ENCODE measurements around the gene TIAM2. TPM values are rescaled to one million over a fixed set of nuclear protein-coding genes. Genes with fewer than 3 reads are reported as not detected.
"Not testable (repeated sequence)": the region's sequence is repeated elsewhere in the genome, so short reads cannot be mapped to it uniquely, and the experiment has no call there.

Gene TIAM2
- total RNA-seq, 1 donor from 2014 or later, result 5.9 TPM

DNA sequence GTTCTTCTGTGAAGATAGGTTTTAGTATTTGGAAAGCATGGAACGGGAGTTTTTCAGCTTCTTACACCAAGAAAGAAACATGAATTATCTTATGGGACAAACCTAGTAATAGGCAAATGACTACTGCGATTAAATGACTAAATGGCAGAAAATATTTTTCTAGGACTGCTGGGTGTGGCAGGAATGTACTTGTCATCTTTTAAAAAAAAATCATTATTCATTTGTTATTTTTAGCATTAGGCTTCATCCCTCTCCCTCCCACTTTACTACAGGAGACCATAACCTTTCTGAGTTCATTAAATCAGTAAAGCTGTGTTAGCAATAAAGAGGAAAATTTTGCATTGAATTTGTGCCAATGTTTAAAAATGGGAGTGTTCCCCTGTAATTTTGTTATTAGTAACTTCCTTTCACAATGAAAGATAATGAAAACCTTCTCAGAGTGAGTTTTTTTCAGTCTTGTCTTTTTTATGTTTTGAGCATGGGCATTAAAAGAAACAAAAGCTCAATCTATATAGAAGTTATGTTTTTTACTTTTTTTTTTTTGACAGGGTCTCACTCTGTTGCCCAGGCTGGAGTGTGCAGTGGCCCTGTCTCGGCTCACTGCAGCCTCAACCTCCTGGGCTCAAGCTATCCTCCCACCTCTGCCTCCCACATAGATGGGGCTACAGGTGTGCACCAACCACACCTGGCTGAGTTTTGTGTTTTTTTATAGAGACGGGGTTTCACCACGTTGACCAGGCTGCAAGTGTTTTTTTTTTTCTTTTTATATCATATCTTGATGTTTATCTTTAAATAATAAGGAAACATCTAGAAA is 163.1 kb downstream of the TIAM2 start:
- intact Hi-C loops (cut with micrococcal nuclease), result no loop called here

DNA sequence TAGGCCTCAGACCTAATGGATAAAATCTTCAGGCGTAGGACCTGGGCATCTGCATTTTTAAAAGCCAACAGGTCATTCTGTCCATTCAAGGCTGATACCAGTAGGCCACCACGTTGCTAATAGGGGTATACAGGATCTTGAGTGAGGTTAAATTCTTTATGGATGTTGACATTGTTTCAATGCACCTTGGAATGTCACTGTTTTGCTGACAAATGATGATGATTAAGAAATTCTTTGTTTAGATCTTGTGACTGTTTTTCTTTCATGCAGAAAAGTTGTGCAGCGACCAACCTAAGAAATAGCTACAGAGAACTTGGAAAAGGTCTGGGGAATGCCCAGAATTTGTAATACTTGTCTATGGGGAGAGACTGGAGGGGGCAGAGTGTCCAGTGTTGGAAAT is 167.6 kb downstream of the TIAM2 start:
- intact Hi-C loops (cut with micrococcal nuclease), result no loop called here

DNA sequence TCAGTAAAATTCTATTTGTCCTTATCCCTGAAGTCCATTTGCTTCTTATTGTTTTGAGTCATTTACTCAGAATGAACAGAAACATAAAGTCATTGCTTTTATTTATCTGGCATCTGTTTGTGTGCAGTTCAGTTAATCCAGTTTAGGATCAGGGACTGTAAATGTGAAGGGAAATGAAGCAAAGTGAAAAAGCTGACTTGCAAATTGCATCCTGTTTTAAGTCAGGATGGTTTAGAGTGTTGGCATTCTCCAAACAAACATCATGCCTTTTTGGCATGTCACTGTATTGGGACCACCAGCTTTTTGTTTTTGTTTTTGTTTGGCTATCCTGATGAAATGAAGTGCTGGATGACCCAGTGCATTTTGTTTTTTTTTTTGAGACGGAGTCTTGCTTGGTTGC is 168.5 kb downstream of the TIAM2 start:
- intact Hi-C loops (cut with micrococcal nuclease), result no loop called here

DNA sequence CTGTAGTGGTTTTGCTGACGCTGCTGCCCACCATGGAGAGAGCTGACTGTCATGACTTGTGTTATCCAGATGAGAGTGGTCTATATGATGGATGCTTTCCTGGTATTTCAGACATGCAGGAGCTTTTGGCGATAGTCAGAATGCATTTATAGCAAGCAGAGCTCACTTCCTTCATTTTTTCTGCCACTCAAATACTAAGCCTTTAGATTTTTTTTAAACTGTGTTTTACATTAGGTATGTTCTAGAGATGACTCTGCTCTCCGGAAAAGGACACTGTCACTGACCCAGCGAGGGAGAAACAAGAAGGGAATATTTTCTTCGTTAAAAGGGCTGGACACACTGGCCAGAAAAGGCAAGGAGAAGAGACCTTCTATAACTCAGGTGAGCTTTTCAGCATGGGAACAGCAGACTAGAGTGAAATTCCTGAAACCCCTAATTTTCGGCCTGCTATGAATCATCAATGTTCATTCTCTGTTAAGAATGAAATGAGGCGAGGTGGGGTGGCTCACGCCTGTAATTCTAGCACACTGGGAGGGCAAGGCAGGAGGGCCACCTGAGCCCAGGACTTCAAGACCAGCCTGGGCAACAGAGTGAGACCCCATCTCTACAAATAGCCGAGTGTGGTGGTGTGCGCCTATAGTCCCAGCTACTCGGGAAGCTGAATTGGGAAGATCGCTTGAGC is 170.1 kb downstream of the TIAM2 start:
- intact Hi-C loops (cut with micrococcal nuclease), result no loop called here

DNA sequence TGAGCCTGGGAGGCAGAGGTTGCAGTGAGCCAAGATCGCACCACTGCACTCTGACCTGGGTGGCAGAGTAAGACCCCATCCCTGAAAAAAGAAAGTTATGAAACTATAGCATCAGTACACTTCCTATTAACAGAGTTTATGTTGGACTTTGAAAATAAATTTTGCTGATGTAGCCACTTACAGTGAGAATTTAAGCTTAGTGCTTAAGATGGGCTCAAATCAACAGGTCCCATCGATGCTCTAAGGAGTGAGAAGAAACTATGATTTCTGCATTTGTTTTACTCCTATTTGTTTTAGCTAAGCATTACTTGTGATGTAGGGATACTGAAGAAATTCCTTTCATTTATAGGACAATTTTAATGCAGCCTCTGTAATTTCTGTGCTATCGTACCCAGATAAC is 175.4 kb downstream of the TIAM2 start:
- intact Hi-C loops (cut with micrococcal nuclease), result loop anchor here (2.0 kb wide), 2 partner anchors 438 to 1516 kb away; partner anchors contain the start of gene SCAF8

DNA sequence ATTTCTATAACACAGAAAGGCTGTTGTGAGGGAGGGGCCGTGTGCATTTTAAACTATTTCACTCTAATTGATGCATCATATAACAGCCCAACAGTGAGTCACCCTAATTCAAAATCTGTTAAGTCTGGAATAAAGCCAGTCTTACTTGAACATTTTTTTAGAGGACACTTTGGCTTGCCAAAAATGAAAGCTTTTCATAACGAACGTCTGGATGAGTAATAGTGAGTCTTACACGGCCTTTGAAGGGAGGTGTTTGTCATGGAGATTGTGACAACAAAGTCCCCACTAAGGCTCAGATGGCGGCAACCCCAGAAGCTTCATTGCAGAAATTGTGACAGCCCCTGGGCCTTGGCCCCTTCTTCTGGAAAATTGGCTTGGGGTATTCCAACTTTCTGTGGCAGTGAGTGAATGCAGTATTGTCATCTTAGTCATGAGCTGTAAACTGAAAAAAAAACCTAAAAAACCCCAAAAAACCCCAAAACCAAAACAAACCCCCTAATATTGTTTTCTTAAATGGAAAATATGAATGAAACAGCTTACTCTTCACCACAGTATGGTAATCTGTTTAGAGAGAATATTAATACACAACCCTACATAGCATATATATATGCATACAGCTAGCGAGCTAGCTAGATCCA is 176.1 kb downstream of the TIAM2 start:
- intact Hi-C loops (cut with micrococcal nuclease), result loop anchor here (1.0 to 2.0 kb wide), 8 partner anchors 17 to 1516 kb away; partner anchors contain the start of genes SCAF8 and TFB1M

DNA sequence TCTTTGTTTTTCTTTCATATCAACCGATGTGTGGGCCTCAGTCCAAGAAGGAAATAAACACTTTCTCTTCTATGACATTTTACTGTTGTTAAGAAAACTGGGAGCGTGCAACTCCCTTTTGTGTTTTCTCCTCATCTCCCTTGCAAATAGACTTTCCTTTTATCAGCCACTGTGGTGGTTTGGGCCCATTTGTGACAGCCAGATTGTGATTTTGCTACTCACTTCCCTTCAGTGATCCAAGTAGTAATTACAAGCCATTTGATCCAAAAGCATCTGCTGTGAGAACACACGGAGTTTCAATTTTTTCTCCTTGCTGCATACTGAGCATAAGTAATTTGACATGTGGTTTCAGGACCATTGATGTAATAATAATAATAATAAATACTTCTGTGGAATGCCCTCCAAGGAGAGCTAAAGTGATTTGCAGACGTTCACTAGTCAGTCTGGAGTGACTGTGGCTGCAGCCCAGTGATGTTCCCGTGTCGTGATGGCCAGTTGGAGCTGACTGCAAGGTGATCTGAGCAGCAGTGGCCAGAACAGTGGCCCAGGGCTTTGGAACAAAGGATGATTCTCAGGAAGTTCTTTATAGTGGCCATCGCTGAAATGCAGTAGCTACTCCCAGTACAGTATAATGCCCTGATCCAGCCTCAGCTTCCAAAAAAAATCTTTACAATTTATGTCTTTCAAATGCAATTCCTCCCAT is 176.8 kb downstream of the TIAM2 start:
- intact Hi-C loops (cut with micrococcal nuclease), result loop anchor here (1.0 to 2.0 kb wide), 8 partner anchors 18 to 1515 kb away; partner anchors contain the start of genes SCAF8 and TFB1M

DNA sequence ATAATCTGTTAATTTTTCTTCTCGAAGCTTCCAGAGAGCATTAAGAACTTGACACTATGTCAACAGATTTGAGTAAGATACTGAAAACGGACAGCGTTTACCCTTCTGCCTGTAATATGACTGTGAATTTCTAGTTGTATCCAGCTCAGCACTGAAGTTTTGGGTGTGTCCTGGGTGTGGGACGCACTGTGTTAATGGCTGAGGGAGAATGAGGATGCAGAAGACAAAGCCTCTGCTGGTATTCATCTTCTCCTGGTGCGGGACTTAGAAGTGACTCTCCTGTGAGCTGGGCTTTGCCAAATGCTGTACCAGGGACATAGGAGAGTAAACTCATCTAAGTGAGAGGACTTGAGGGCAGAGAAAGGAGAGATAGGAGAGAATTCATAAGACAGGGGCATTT is 178.4 kb downstream of the TIAM2 start:
- intact Hi-C loops (cut with micrococcal nuclease), result no loop called here

DNA sequence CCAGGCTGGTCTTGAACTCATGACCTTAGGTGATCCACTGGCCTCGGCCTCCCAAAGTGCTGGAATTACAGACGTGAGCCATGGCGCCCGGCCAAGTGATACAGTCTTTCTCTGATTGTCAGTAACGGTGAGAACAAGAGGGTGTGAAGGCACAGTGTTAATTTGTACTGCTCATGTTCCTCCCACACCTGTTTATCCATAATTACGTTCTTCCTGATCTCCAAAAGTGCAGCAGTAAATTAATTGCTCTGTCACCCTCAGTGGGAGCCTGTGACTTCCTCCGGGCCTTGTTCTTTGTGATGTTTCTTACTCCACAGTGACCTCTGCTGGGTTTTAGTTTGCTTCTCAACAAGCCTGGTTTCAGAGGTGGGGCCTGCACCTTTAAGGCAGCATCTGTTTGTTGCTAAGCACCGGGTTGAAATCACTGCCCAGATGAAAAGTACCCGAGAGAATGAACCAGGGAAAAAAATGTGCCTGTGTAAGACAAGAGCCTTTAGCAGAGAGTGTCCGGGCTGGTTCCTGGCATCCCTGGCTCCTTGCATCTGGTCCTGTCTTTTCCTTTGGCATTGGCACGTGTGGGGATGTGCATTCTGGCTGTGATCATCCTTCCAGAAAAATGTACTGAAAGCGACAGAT is 179.6 kb downstream of the TIAM2 start:
- intact Hi-C loops (cut with micrococcal nuclease), result loop anchor here (1.0 to 5.0 kb wide), 6 partner anchors 46 to 499 kb away; partner anchors contain the start of gene TIAM2

DNA sequence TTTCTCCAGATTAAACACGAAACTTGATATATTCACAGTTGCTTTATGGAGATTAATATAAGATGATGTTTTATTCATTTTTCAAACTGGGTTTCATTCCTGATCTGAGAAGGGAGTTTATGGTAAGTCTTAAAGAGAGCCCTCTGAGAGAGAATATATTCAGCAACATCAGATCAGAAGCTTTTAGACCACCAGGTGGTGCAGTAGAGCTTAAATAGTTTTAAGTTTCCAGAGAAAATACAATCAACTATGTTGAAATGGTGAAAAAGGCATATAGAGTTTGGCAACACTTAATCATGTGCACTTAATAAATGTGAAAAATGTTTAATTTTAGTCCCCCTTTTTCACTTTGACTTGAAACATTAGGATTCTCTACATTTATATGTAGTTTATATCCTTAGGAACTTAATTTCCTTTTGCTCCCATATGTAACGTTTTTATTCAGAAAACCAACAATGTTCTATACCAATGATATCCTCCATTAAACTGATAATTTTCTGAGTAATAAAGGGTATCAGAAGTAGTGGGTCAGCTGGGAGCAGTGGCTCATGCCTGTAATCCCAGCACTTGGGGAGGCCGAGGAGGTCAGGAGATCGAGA is 182.3 kb downstream of the TIAM2 start:
- intact Hi-C loops (cut with micrococcal nuclease), result loop anchor here (1.0 to 5.0 kb wide), 4 partner anchors 71 to 355 kb away; no protein-coding TSS in a partner anchor

DNA sequence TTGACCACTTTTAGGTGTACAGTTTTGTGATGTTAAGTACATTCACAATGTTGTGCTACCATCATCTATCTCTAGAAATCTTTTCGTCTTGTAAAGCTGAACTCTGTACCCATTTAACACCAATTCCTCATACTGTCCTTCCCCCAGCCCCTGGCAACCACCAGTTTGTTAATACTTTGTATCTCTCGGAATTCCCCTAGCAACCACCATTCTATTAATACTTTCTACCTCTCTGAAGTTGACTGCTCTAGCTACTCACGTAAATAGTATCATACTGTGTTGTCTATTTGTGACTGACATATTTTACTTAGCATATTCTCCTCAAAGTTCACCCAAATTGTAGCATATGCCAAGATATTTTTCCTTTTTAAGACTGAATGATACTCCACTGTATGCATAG is 186.4 kb downstream of the TIAM2 start:
- intact Hi-C loops (cut with micrococcal nuclease), result no loop called here

DNA sequence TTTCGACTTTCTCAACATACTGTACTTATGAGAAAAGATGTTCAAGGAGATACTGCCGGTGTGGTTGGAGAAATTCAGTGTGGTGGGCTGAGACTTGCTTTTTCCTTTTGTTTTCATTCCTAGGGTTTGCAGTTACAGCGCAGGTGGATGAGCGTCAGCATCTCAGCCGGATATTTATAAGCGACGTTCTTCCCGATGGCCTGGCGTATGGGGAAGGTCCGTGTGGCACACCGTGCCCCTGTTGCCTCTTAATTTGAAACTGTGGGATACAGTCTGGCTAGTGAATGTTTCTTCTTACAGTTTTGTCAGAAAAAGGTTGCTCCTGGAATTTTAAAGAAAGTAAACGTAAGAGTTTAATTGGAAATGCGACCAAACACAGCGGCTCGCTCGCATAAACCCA is 187.0 kb downstream of the TIAM2 start:
- intact Hi-C loops (cut with micrococcal nuclease), result no loop called here

DNA sequence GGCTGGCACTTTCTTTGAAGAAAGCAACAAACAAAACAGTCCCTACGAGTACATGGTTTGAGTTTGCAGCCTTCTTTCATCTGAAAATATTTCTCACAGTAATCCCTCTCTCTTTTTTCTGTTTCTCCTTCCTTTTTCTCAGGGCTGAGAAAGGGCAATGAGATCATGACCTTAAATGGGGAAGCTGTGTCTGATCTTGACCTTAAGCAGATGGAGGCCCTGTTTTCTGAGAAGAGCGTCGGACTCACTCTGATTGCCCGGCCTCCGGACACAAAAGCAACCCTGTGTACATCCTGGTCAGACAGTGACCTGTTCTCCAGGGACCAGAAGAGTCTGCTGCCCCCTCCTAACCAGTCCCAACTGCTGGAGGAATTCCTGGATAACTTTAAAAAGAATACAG is 188.0 kb downstream of the TIAM2 start:
- intact Hi-C loops (cut with micrococcal nuclease), result no loop called here

DNA sequence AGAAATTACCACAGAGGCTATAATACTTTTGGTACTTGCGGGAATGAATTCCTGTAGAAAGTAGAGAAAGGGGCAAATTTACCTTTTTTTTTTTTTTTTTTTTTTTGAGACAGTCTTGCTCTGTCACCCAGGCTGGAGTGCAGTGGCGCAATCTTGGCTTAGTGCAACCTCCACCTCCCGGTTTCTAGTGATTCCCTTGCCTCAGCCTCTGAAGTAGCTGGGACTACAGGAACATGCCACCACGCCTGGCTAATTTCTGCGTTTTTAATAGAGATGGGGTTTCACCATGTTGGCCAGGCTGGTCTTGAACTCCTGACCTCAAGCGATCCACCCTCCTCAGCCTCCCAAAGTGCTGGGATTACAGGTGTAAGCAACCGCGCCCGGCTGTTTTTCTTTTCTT is 189.9 kb downstream of the TIAM2 start:
- intact Hi-C loops (cut with micrococcal nuclease), result not testable (repeated sequence)

DNA sequence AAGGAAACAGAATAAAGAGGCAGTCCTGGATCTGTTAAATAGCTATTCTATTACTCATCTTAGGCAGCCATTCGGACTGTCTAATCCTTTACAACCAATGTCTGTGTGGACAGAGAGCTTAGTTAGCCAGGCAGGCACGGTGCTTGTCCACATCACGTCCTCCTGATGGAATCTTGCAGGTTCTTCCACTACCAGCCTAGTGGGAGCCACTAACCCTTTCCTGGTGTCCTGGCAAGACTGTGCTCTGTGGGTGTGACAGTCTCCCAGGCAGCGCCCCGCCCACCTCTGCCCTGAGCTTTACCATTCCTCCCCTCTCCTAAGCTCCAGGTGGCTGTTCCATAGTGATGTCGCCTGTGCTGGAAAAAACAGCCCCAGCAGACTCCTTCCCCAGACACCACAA is 190.4 kb downstream of the TIAM2 start:
- intact Hi-C loops (cut with micrococcal nuclease), result no loop called here

DNA sequence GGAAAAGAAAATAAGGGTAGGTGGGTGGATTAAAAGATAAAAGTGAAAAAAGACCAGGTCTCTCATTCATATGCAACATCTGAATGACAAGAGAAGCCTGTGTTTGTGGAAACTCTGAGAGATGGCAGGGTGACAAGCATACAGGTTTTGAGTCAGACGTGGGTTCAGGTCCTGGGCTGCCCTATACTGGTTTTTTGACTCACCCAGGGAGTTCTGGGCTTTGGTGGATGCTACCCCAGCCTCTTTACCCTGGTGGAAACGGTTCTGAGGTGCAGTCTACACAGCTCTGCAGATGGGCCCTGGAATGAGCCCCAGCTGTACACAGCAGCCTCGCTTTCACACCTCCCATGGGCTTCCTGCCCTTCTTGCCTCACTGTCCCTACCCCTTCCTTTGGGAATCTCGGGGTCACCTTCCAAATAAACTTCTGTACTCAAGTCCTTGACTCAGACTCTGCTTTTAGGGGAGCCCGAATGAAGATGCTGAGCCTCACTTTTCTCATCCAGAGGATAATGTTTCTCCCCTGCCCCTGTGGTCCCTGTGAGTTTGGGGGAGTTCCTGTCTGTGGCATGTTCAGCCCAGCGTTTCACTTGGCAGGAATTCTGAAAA is 191.0 kb downstream of the TIAM2 start:
- intact Hi-C loops (cut with micrococcal nuclease), result no loop called here

DNA sequence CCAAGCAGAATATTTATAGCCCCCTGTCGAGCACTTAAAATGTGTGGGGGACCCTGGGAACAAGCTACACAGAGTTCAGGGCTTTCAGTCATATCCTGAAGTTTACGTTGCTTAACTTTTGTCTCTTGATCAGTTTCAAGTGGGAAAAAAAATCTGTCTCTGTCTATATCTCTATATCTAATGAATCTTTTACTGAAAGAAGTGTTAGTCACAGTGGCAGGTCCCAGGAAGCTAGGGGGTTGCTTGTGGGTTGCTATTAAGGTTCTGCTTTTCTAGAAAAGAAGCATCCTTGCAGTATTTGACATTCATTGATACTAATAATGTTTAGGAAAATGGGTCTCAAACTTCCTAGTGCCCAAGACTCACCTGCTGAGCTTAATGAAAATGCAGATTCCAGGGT is 192.0 kb downstream of the TIAM2 start:
- intact Hi-C loops (cut with micrococcal nuclease), result no loop called here

DNA sequence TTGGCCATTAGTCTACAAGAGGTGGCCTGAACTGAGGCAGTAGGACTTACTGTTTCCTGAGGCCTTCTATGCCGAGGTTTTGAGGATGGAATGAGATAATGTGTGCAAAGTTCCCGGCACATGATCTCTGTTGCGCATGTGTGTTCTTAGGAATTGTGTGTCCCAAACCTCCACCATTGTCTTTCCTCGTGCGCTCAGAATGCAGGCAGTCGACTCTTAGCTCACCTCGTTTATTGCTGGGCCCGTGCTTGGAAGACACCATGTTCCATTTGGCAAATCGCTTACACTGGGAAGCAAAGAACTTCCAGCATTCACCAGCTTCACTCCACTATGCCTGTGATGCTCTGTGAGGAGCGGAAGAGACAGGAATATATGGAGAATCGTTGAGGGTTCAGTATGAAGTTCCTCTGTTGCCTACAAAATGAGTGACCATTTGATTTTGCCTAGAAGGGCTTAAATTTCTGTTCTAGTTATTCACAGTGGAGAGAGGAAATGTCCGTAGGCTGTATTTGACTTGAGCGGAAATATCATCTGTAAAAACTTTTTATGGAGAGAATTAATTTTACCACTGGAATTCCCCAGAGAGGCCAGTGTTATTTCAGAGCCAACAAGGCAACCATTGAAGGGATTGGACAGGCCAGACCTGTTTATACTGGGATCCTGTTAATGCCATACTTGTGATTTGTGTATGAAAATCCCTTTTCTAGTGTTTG is 193.0 kb downstream of the TIAM2 start:
- intact Hi-C loops (cut with micrococcal nuclease), result no loop called here

Measured in T-helper 2 cell treated with Interferon-gamma antibody and Interleukin-4, amounts not matched to agents 100 ng/mL and 5 ng/mL, for 36 hours (primary cell).